HUDEP-2 (cell line): Measurements from ENCODE around the gene EVA1C.
"Not testable (repeated sequence)": the region's sequence is repeated elsewhere in the genome, so short reads cannot be mapped to it uniquely, and the experiment has no call there.

Experiments
- DNase-seq, 76 experiments: peaks; one replicate each; lab custom pipeline; 2025; ENCODE audit not compliant: unreplicated experiment in 76 of 76; lab: John Stamatoyannopoulos, UW

EVA1C gene

GRCh38 chr21:32549886-32550285 lies 137.4 kb downstream of the EVA1C start:
- no peak for DNase-seq

GRCh38 chr21:32554832-32555638 lies 142.5 kb downstream of the EVA1C start:
- no peak for DNase-seq

- no peak for DNase-seq
These were observed 145.6 kb downstream of the EVA1C start for GRCh38 chr21:32558106-32558505.

GRCh38 chr21:32559006-32559610 lies 146.6 kb downstream of the EVA1C start:
- DNase-seq = peak in 47 of 76 experiments; percentile 14 to 75 (median 42)

GRCh38 chr21:32560896-32561295 lies 148.4 kb downstream of the EVA1C start:
- no peak for DNase-seq

- not testable (repeated sequence) for DNase-seq
These were observed 149.0 kb downstream of the EVA1C start for GRCh38 chr21:32561476-32561875.

GRCh38 chr21:32562426-32562825 lies 149.9 kb downstream of the EVA1C start:
- peak in 47 of 76 experiments; percentile 10 to 68 (median 38) for DNase-seq

- DNase-seq = peak in 5 of 76 experiments; percentile 16 to 45 (median 20)
These were observed 150.4 kb downstream of the EVA1C start for GRCh38 chr21:32562915-32563314.
